GM12873 (cell line): ENCODE measurements around the gene PPP1R37.

ENCODE experiments used
- TF ChIP-seq, protein P1 (sequence below): IDR thresholded peaks from 2 replicates; pipeline ENCODE4 v1.5.1; 2012; ENCODE audit warnings: low read depth, mild to moderate bottlenecking, moderate library complexity, low read length, control low read depth; ENCODE audit not compliant: insufficient read depth; ENCODE audit errors: missing control alignments

The PPP1R37 gene

DNA sequence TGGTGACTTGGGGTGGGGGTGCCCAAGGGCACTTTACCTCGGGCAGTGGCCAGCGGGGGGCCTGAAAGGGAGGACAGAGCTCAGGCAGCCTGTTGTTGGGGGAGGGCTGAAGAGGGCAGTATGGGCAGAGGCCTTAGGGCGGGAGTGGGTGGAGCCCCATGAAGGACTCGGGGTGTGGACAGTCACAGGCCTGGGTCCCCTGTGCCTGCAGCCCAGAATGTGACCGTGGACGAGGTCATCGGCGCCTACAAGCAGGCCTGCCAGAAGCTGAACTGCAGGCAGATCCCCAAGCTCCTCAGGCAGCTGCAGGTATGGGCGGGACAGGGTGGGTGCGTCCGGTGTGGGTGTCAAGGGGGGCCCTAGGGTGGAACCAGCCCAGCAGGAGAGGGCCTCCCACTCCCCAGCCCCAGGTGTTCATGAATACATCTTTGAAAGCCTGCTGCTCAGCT is 45.3 kb downstream of the PPP1R37 start:
- TF ChIP-seq, protein P1, sequence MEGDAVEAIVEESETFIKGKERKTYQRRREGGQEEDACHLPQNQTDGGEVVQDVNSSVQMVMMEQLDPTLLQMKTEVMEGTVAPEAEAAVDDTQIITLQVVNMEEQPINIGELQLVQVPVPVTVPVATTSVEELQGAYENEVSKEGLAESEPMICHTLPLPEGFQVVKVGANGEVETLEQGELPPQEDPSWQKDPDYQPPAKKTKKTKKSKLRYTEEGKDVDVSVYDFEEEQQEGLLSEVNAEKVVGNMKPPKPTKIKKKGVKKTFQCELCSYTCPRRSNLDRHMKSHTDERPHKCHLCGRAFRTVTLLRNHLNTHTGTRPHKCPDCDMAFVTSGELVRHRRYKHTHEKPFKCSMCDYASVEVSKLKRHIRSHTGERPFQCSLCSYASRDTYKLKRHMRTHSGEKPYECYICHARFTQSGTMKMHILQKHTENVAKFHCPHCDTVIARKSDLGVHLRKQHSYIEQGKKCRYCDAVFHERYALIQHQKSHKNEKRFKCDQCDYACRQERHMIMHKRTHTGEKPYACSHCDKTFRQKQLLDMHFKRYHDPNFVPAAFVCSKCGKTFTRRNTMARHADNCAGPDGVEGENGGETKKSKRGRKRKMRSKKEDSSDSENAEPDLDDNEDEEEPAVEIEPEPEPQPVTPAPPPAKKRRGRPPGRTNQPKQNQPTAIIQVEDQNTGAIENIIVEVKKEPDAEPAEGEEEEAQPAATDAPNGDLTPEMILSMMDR: no peak

DNA sequence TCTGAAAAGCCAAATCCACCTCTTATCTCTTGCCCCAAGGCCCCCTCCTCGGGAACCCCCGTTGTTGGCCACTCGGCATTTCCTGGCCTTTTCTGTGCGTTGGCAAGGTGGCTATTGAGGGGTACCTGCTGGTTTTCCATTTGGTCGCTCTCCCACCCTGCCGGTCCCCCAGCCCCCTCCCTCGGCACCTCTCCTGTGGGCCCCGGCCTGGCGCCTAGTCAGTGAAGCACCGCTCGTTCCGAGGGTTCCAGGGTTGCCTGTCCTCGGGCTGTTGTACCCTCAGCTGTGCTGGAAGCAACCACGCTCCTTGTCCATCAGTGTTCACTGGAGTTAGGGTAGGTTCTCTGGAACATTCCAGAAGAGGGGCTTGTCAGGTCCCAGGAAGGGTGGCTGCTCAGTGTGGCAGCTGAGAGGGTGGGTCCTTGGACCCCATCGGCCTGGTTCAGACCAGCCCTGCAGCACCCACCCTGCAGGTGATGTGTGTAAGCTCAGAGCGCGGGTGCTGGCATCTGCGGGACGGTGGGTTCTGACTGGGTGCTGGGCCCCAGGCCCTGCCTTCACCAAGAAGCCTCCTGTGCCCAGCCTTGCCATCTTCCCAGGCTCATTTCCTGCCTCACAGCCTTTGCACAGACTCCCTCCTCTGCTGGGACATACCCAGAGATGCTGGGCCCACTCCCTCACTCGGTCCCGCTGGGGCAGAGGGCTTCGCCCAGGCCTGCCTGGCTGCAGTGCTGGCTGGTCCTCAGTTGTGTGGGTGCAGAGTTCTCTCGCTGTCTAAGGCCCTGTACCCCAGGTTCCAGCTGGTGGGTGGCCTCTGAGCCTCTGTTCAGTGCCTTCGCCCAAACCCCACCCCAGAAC is 46.5 kb downstream of the PPP1R37 start:
- TF ChIP-seq, protein P1: no peak

DNA sequence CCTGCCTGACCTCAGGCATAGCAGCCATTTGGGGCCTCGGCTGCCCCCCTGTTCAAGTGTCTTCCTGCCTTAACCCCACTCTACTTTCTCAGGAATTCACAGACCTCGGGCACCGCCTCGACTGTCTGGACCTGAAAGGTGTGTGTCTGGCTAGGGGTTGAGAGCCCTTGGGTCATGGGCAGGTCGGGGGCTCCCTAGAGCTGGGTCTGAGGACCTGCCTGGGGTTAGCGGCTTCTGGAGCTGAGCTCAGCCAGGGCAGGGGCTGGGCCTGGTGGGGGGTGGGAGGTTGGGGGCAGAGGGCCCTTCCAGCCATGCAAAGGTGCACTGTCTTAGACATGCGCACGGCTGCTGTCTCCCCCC is 47.1 kb downstream of the PPP1R37 start:
- TF ChIP-seq, protein P1: no peak

DNA sequence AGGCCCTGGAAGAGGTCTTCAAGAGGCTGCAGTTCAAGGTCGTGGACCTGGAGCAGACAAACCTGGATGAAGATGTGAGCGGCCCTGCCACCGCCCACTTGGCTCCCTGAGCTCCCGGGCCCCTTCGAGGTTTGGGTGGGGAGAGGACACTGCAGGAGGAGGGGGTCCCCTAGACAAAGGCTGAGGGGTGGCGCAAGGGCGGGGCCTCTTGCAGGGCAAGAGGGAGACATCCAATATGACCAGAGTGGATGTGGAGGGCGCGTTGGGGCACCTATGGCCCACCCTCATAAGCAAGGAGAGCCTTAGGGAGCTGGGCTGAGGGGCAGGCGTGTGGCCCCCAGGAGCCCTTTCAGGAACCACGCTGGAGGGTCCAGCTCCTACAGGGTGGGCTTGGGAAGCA is 47.6 kb downstream of the PPP1R37 start:
- TF ChIP-seq, protein P1: no peak

DNA sequence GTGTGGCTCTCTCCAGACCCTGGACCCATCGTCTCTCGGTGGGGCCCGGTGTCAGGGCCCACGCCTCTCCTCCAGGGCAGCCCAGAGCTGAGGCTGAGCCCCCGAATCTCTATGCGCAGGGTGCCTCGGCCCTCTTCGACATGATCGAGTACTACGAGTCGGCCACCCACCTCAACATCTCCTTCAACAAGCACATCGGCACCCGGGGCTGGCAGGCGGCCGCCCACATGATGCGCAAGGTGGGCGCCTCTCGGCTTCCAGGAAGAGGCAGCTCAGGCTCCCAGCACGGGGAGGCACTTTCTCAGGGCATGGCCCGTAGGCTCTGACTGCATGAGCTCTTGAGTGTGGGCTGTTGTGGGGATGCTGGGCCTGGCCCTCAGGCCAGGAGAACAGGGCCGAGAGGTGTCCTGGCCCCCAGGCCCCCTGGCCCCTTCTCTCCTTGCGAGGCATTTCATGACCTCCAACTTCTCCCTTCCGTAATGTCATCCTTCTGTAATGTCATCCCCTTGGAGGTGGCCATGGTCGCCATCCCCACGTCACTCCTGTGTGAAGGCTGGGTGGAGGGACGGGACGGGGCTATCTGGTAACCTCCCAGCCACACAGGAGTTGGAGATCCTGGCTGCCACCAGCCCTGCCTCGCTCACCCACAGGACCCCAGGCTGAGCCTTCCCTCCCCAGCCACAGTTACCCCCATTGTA is 48.4 kb downstream of the PPP1R37 start:
- TF ChIP-seq, protein P1: no peak

DNA sequence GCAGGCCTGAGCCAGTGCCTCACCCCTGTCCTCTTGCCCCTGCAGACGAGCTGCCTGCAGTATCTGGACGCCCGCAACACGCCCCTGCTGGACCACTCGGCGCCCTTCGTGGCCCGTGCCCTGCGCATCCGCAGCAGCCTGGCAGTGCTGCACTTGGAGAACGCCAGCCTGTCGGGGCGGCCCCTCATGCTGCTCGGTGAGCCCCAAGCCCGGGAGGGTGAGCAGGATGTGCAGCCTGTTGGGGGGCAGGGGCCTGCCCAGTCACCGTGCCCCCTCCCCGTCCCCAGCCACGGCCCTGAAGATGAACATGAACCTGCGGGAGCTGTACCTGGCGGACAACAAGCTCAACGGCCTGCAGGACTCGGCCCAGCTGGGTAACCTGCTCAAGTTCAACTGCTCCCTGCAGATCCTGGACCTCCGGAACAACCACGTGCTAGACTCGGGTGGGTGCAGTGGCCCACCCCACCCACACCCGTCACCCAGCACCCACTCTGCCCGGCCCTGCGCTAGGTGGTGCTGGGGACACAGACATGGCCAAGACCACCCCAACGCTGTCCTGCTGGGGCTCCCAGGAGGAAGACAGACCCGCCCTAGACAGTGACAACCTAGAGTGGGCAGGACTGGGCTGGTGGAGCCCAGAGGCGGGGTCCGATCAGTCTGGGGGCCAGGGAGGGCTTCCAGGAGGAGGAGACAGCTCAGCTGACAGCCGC is 49.2 kb downstream of the PPP1R37 start:
- TF ChIP-seq, protein P1: no peak

DNA sequence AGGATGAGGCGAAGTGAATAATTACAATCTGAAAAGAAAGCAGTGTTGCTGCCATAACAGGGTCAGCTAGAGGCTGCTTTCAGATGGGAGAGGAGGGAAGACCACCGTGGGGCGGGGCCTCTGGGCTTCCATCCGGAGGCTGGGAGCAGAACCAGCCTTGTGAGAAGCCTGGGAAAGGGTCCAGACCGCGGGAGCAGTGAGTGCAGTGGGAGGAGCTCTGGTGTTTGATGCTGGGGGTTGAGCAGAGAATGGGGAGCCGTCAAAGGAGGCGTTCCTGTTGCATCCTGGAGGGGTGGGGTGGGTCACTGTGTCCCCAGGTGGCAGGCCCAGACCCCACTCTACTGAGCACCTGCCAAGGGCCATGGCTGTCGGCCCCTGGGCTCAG is 49.7 kb downstream of the PPP1R37 start:
- TF ChIP-seq, protein P1: no peak
